ENCODE measurements around the gene GRK6. TPM values are rescaled to one million over a fixed set of nuclear protein-coding genes. Genes with fewer than 3 reads are reported as not detected.

The GRK6 gene
- 16.5 TPM for polyA plus RNA-seq (ENCODE audit: insufficient read length)

GRCh38 chr5:177426566-177427210 lies at the start of gene GRK6:
Gene GRK6 (plus strand): TSS chr5:177426676. CDS start chr5:177426846, 170 bp downstream.
- DNase-seq (ENCODE audit: low read depth) = no peak

- DNase-seq (ENCODE audit: low read depth) = no peak
Measured at GRCh38 chr5:177377851-177378776, 48.4 kb upstream of the GRK6 start.

GRCh38 chr5:177378884-177379883 lies 47.3 kb upstream of the GRK6 start:
- no peak for DNase-seq (ENCODE audit: low read depth)

- DNase-seq (ENCODE audit: low read depth) = no peak
Measured at GRCh38 chr5:177380805-177381126, 45.7 kb upstream of the GRK6 start.

GRCh38 chr5:177382423-177383029 lies 44.0 kb upstream of the GRK6 start:
- no peak for DNase-seq (ENCODE audit: low read depth)

GRCh38 chr5:177383181-177383580 lies 43.3 kb upstream of the GRK6 start:
- no peak for DNase-seq (ENCODE audit: low read depth)

GRCh38 chr5:177384134-177384533 lies 42.3 kb upstream of the GRK6 start, which contains the start of gene SLC34A1:
Gene SLC34A1 (plus strand): TSS chr5:177384434. CDS start chr5:177385742, 1,308 bp downstream.
- DNase-seq (ENCODE audit: low read depth) = no peak

- DNase-seq (ENCODE audit: low read depth) = no peak
Measured at GRCh38 chr5:177385720-177386119, 40.8 kb upstream of the GRK6 start.

- no peak for DNase-seq (ENCODE audit: low read depth)
Measured at GRCh38 chr5:177386542-177386941, 39.9 kb upstream of the GRK6 start.

GRCh38 chr5:177387405-177387804 lies 39.1 kb upstream of the GRK6 start:
- DNase-seq (ENCODE audit: low read depth) = no peak

GRCh38 chr5:177388521-177389052 lies 37.9 kb upstream of the GRK6 start:
- no peak for DNase-seq (ENCODE audit: low read depth)

- no peak for DNase-seq (ENCODE audit: low read depth)
Measured at GRCh38 chr5:177389241-177390169, 37.0 kb upstream of the GRK6 start.

GRCh38 chr5:177390363-177391300 lies 35.8 kb upstream of the GRK6 start:
- peak; percentile 70 for DNase-seq (ENCODE audit: low read depth)

- DNase-seq (ENCODE audit: low read depth) = no peak
Measured at GRCh38 chr5:177392765-177393164, 33.7 kb upstream of the GRK6 start.

GRCh38 chr5:177393206-177393765 lies 33.2 kb upstream of the GRK6 start:
- no peak for DNase-seq (ENCODE audit: low read depth)

- no peak for DNase-seq (ENCODE audit: low read depth)
Measured at GRCh38 chr5:177393990-177394389, 32.5 kb upstream of the GRK6 start.

GRCh38 chr5:177396078-177396477 lies 30.4 kb upstream of the GRK6 start:
- DNase-seq (ENCODE audit: low read depth) = no peak

- no peak for DNase-seq (ENCODE audit: low read depth)
Measured at GRCh38 chr5:177396807-177397206, 29.7 kb upstream of the GRK6 start.

Measured in forelimb muscle (tissue), 1 donor.